ENCODE results near the gene CUTA. TPM values are rescaled to one million over a fixed set of nuclear protein-coding genes. Genes with fewer than 3 reads are reported as not detected.

CUTA gene
- total RNA-seq, 1 experiment from 2014 or later = 257 TPM

DNA sequence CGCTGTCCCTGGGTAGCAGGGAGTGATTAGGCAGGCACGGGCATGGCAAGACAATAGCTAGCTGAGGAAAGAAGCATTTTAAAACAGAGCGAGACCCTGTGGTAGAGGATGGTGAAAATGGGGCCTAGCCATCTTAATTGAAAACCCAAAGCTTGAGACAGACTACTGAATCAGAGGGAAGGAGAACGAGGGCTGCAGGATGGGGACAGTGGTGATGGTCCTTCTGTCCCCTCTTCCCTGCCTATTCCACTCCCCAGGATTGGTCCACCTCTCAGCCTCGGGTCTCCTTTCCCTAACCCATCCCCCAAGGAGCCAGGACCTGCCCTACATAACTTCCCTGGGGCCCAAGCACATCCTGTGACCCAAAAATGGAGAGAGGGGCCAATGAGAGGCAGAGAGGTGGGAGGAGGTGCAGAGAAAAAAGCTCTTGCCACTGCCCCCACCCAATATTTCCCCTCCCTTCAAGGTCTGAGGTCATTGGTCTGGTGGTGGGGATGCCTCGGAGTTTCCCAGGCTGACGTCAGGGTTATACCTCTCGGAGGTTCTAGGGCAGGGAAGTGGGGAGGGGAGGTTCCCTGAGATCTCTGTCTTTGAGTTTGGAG is 884 bp upstream of the CUTA start:
- Histone ChIP-seq H3K27me3 (ENCODE audit: insufficient read depth, low read length) (no peaks in the 10 kb centered on the region), H3K56ac (ENCODE audit: insufficient read length, low read depth, low read length) (no peak overlapping the region), H3K9me3 (ENCODE audit: control insufficient read depth, low read depth, low read length) (no peaks in the 10 kb centered on the region), H2BK5ac (ENCODE audit: insufficient read length, low read length) (peak overlapping the region; percentile 25), H3K23ac (ENCODE audit: insufficient read length, low read depth, low read length) (no peak overlapping the region), H3K27ac (ENCODE audit: insufficient read length, low read depth, low read length) (peak overlapping the region; percentile 84), H2BK20ac (ENCODE audit: low read depth, low read length, poor library complexity, severe bottlenecking) (no peak overlapping the region), H3K4ac (ENCODE audit: low read depth, low read length) (peak overlapping the region; percentile 6; the same call in 1 of the 2 replicates), H2BK15ac (ENCODE audit: low read depth, low read length) (no peak overlapping the region), H3K18ac (ENCODE audit: insufficient read length, low read depth, low read length) (peak overlapping the region; percentile 50), H4K8ac (replicated peaks; ENCODE audit: insufficient read length, low read depth, low read length) (no peak overlapping the region), H2AFZ (ENCODE audit: low read length) (no peak overlapping the region), H3K79me2 (ENCODE audit: insufficient read depth, low read length) (peaks cover 12% of the 10 kb centered on the region; the same call in 1 of the 2 replicates), H3K9ac (ENCODE audit: extremely low read depth, insufficient read length, low read length) (peak overlapping the region; percentile 33), H3K4me2 (ENCODE audit: insufficient read depth, insufficient read length, low read length) (peak overlapping the region; percentile 67), H3K79me1 (ENCODE audit: insufficient read depth, low read depth, low read length, poor library complexity, severe bottlenecking) (peaks cover 3% of the 10 kb centered on the region), H4K20me1 (ENCODE audit: control insufficient read depth, insufficient read depth, insufficient read length) (no peaks in the 10 kb centered on the region), H3T11ph (ENCODE audit: low read length) (peak overlapping the region; percentile 68), H3K23me2 (ENCODE audit: insufficient read length, low read depth, low read length, poor library complexity, severe bottlenecking) (peaks cover 21% of the 10 kb centered on the region), H2BK120ac (ENCODE audit: low read depth, low read length, poor library complexity, severe bottlenecking) (no peak overlapping the region), H4K5ac (ENCODE audit: insufficient read length, low read depth, low read length) (peak overlapping the region; percentile 7), H3K14ac (ENCODE audit: insufficient read depth, low read length) (peak overlapping the region; percentile 39), H3K4me1 (ENCODE audit: insufficient read depth, low read length) (peaks cover 4% of the 10 kb centered on the region), H2BK12ac (ENCODE audit: insufficient read length, low read depth, low read length) (peak overlapping the region; percentile 55), H2AK5ac (ENCODE audit: insufficient read length, low read length) (no peak overlapping the region), H4K91ac (ENCODE audit: insufficient read length, low read depth, low read length) (no peak overlapping the region)
- peaks cover 60 to 73% of the 10 kb centered on the region in 2 experiments for H3K4me1 Mint-ChIP-seq
- peak; percentile 56 for DNase-seq
- H3K27ac Mint-ChIP-seq = peak overlapping the region; percentile 98 to 100 (median 98)
- TF ChIP-seq, protein P1, sequence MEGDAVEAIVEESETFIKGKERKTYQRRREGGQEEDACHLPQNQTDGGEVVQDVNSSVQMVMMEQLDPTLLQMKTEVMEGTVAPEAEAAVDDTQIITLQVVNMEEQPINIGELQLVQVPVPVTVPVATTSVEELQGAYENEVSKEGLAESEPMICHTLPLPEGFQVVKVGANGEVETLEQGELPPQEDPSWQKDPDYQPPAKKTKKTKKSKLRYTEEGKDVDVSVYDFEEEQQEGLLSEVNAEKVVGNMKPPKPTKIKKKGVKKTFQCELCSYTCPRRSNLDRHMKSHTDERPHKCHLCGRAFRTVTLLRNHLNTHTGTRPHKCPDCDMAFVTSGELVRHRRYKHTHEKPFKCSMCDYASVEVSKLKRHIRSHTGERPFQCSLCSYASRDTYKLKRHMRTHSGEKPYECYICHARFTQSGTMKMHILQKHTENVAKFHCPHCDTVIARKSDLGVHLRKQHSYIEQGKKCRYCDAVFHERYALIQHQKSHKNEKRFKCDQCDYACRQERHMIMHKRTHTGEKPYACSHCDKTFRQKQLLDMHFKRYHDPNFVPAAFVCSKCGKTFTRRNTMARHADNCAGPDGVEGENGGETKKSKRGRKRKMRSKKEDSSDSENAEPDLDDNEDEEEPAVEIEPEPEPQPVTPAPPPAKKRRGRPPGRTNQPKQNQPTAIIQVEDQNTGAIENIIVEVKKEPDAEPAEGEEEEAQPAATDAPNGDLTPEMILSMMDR (conservative IDR thresholded peaks at IDR 0.05) = peak; percentile 8; the same call in 1 of the 3 replicates
- H3K9me3 Mint-ChIP-seq = no peaks in the 10 kb centered on the region
- H3K4me3 Mint-ChIP-seq = peak overlapping the region; percentile 97 to 98
- peaks cover 1% of the 10 kb centered on the region for H3K27me3 Mint-ChIP-seq (ENCODE audit: low read depth)
- WGBS (ENCODE audit: extremely low coverage, insufficient read length, low lambda C conversion rate) = no CpG with 5 or more reads among the region's 8 CpGs
- H3K36me3 Mint-ChIP-seq (ENCODE audit: insufficient read depth in 1 of 3, low read depth in 3 of 3) = peaks cover 31 to 53% (median 51%) of the 10 kb centered on the region in 3 experiments; a peak in 6 of 7 replicates

Measured in H9 (cell line).